Tongue (tissue), 2 donors: ENCODE measurements around the gene CCN2. TPM values are rescaled to one million over a fixed set of nuclear protein-coding genes. Genes with fewer than 3 reads are reported as not detected.
A peak's percentile ranks its signal among the peaks of the same experiment; 100 is the strongest.

Experiments
- DNase-seq: peaks from one replicate; pipeline ENCODE4 v3.0.0-alpha.2; 2015
- total RNA-seq: library from RNA; depleted of rRNA; stranded (reverse); fragments of >200 nt; gene quantifications from one replicate; pipeline ENCODE4 v1.2.3, GENCODE V29; 2014

The CCN2 gene
- 57.3 TPM for total RNA-seq

- peak; percentile 91 for DNase-seq
Measured at GRCh38 chr6:131950767-131951575, at the start of gene CCN2. Gene CCN2 (minus strand): TSS chr6:131951372. CDS start chr6:131951172, 200 bp downstream.

- DNase-seq = no peak
Measured at GRCh38 chr6:132000296-132000695, 49.1 kb upstream of the CCN2 start.

- DNase-seq = no peak
Measured at GRCh38 chr6:131999545-132000146, 48.5 kb upstream of the CCN2 start.

GRCh38 chr6:131998255-131998982 lies 47.2 kb upstream of the CCN2 start:
- peak; percentile 63 for DNase-seq

- no peak for DNase-seq
Measured at GRCh38 chr6:131997429-131998153, 46.4 kb upstream of the CCN2 start.

- no peak for DNase-seq
Measured at GRCh38 chr6:131995917-131996316, 44.7 kb upstream of the CCN2 start.

- DNase-seq = no peak
Measured at GRCh38 chr6:131992557-131992956, 41.4 kb upstream of the CCN2 start.

GRCh38 chr6:131989036-131989435 lies 37.9 kb upstream of the CCN2 start:
- DNase-seq = no peak

- DNase-seq = no peak
Measured at GRCh38 chr6:131982740-131983259, 31.6 kb upstream of the CCN2 start.

GRCh38 chr6:131981624-131981978 lies 30.4 kb upstream of the CCN2 start:
- DNase-seq = no peak

- no peak for DNase-seq
Measured at GRCh38 chr6:131980791-131981623, 29.8 kb upstream of the CCN2 start.

GRCh38 chr6:131980338-131980790 lies 29.2 kb upstream of the CCN2 start:
- no peak for DNase-seq

- no peak for DNase-seq
Measured at GRCh38 chr6:131979515-131980337, 28.6 kb upstream of the CCN2 start.

GRCh38 chr6:131978522-131978921 lies 27.4 kb upstream of the CCN2 start:
- no peak for DNase-seq

- DNase-seq = no peak
Measured at GRCh38 chr6:131976545-131977061, 25.4 kb upstream of the CCN2 start.

- DNase-seq = no peak
Measured at GRCh38 chr6:131972741-131973140, 21.6 kb upstream of the CCN2 start.

GRCh38 chr6:131970076-131970859 lies 19.1 kb upstream of the CCN2 start:
- DNase-seq = no peak

- no peak for DNase-seq
Measured at GRCh38 chr6:131968656-131969055, 17.5 kb upstream of the CCN2 start.

GRCh38 chr6:131967948-131968347 lies 16.8 kb upstream of the CCN2 start:
- DNase-seq = no peak
